ENCODE measurements around the gene TRAPPC3.

TRAPPC3 gene

DNA sequence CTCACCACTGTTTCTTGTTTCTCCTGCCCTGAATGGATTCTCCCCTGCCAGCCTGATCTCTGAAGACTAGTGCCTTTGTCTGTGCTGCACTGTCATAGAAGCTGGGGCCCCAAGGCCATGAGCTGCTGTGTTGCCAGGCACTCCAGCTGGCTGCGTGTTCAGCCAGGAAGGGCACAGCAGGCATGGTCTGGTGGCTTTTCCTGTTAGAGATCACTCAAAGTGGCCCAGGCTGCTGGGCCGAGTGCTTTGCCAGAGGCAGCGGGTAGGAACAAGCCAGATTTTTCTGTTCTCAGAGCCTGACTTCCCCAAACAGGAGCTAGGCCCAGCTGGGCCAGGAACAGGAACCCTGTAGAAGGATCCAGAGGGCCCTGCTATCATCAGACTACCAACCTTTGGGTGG is 55.4 kb downstream of the TRAPPC3 start:
- no peak for DNase-seq (ENCODE audit: extremely low spot score)
- CTCF ChIA-PET: no interaction called here
- POLR2A ChIA-PET: no interaction called here
- TF ChIP-seq ZNF384 (IDR thresholded peaks at IDR 0.05) (no peak), SUZ12 (IDR thresholded peaks at IDR 0.05) (no peak), ELF4 (IDR thresholded peaks at IDR 0.05) (no peak), FOXA1 (IDR thresholded peaks at IDR 0.05) (no peak), ARNT (IDR thresholded peaks at IDR 0.05) (no peak), HDGF (IDR thresholded peaks at IDR 0.05; ENCODE audit: borderline replicate concordance) (no peak), L3MBTL2 (conservative IDR thresholded peaks at IDR 0.05) (no peak), TARDBP (IDR thresholded peaks at IDR 0.05) (no peak)
- TF ChIP-seq, protein P1, sequence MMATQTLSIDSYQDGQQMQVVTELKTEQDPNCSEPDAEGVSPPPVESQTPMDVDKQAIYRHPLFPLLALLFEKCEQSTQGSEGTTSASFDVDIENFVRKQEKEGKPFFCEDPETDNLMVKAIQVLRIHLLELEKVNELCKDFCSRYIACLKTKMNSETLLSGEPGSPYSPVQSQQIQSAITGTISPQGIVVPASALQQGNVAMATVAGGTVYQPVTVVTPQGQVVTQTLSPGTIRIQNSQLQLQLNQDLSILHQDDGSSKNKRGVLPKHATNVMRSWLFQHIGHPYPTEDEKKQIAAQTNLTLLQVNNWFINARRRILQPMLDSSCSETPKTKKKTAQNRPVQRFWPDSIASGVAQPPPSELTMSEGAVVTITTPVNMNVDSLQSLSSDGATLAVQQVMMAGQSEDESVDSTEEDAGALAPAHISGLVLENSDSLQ (IDR thresholded peaks at IDR 0.05): no peak

DNA sequence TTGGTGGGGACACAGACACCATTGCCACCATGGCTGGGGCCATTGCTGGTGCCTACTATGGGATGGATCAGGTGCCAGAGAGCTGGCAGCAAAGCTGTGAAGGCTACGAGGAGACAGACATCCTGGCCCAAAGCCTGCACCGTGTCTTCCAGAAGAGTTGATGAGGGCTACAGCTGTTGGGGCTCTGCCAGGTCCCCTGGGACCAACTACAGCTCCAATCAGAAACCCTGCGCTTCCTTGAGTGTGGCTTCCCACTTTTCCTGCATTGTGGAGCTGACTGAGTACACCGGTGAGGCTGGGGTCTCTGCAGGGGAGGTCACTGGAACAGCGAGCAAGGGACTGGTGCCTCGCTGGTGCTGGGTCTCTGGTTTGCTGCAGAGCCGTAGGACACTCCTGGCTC is 56.1 kb downstream of the TRAPPC3 start:
- no peak for TF ChIP-seq SUZ12 (IDR thresholded peaks at IDR 0.05)
- TF ChIP-seq, protein P1 (IDR thresholded peaks at IDR 0.05): no peak
- TF ChIP-seq ELF4 (IDR thresholded peaks at IDR 0.05): no peak
- no peak for TF ChIP-seq NFRKB (IDR thresholded peaks at IDR 0.05)
- no peak for TF ChIP-seq HDGF (IDR thresholded peaks at IDR 0.05; ENCODE audit: borderline replicate concordance)
- TF ChIP-seq ZNF384 (IDR thresholded peaks at IDR 0.05): no peak
- no peak for TF ChIP-seq LEF1 (IDR thresholded peaks at IDR 0.05; ENCODE audit: borderline replicate concordance)
- no peak for TF ChIP-seq FOXM1 (IDR thresholded peaks at IDR 0.05; ENCODE audit: borderline replicate concordance)
- TF ChIP-seq CTBP1 (IDR thresholded peaks at IDR 0.05; ENCODE audit: borderline replicate concordance): no peak
- ChIA-PET CTCF (no interaction called here), POLR2A (no interaction called here)
- DNase-seq (ENCODE audit: extremely low spot score): no peak

DNA sequence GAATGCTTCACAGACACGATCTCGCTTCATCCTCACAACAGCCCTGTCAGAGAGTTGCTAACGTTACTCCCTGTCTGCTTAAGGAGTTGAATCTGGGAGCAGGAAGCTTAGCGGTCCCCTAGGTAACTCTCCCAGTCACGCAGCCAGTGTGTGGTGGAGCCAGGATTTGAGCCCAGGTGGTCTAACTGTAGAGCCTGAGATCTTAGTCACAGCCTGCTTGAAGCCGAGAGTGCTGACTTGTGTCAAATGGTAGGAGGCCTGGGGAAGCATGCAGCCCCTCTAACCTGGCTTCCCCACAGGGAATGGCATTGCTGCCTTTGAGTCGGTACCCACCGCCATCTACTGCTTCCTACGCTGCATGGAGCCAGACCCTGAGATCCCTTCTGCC is 56.5 kb downstream of the TRAPPC3 start:
- ChIA-PET CTCF (no interaction called here), POLR2A (no interaction called here)
- no peak for TF ChIP-seq TARDBP (IDR thresholded peaks at IDR 0.05)
- no peak for TF ChIP-seq HDGF (IDR thresholded peaks at IDR 0.05; ENCODE audit: borderline replicate concordance)
- no peak for TF ChIP-seq NFRKB (IDR thresholded peaks at IDR 0.05)
- no peak for TF ChIP-seq FOXA1 (IDR thresholded peaks at IDR 0.05)
- TF ChIP-seq BHLHE40 (IDR thresholded peaks at IDR 0.05; ENCODE audit: borderline replicate concordance): no peak

DNA sequence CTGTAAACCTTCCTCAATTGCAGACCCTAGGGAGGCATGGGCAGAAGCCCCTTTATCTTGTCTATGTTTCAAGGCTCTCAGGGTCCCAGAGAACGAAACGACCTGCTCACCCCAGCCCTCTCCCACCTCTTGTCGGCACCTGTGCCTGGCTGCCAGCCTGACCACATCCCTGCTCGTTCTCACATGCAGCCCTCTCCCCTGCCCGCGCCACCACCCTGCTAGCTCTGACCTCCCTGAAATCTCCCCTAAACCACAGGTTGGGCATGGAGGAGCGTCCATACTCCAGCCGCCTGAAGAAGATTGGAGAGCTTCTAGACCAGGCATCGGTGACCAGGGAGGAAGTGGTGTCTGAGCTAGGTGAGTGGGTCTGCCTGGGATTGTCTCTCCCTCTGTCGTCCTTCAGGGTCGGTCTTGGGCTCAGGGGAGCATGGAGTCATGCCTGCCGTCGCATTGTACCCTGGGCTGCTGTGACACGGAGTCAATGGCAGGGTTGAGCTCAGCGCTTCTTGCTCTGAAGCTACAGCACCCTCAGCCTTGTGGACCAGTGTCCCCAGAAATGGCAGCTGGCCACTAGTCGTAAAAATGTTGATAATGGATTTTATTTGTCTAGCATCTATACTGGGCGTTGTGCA is 57.0 kb downstream of the TRAPPC3 start:
- CTCF ChIA-PET: no interaction called here
- DNase-seq (ENCODE audit: extremely low spot score): no peak
- TF ChIP-seq LEF1 (IDR thresholded peaks at IDR 0.05; ENCODE audit: borderline replicate concordance) (no peak), CTBP1 (IDR thresholded peaks at IDR 0.05; ENCODE audit: borderline replicate concordance) (no peak), TARDBP (IDR thresholded peaks at IDR 0.05) (no peak), SUZ12 (IDR thresholded peaks at IDR 0.05) (no peak), L3MBTL2 (conservative IDR thresholded peaks at IDR 0.05) (no peak), SP1 (IDR thresholded peaks at IDR 0.05) (no peak), BHLHE40 (IDR thresholded peaks at IDR 0.05; ENCODE audit: borderline replicate concordance) (no peak), ELF4 (IDR thresholded peaks at IDR 0.05) (no peak), ZNF384 (IDR thresholded peaks at IDR 0.05) (no peak), FOXK2 (IDR thresholded peaks at IDR 0.05) (no peak), ARNT (IDR thresholded peaks at IDR 0.05) (no peak), FOXM1 (IDR thresholded peaks at IDR 0.05; ENCODE audit: borderline replicate concordance) (no peak), NFRKB (IDR thresholded peaks at IDR 0.05) (no peak), HDGF (IDR thresholded peaks at IDR 0.05; ENCODE audit: borderline replicate concordance) (no peak)
- TF ChIP-seq, protein P1 (IDR thresholded peaks at IDR 0.05): no peak
- POLR2A ChIA-PET: interaction anchor here (0.5 kb wide), 1 partner anchor 225 kb away, joined by 3 read pairs; no protein-coding TSS in a partner anchor

More for the DNA sequence above, 56.5 kb downstream of the TRAPPC3 start:
- no peak for DNase-seq (ENCODE audit: extremely low spot score)

DNA sequence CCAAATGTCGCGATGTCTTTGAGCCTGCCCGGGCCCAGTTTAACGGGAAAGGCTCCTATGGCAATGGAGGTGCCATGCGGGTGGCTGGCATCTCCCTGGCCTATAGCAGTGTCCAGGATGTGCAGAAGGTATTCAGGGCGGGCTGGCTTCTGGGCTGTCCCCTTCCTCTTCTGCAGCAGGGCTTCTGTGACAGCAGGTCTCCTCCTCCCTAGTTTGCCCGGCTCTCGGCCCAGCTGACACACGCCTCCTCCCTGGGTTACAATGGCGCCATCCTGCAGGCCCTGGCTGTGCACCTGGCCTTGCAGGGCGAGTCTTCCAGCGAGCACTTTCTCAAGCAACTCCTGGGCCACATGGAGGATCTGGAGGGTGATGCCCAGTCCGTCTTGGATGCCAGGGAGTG is 57.6 kb downstream of the TRAPPC3 start:
- ChIA-PET CTCF (no interaction called here), POLR2A (interaction anchor here (0.5 kb wide), 1 partner anchor 224 kb away, joined by 3 read pairs; no protein-coding TSS in a partner anchor)
- no peak for TF ChIP-seq CTBP1 (IDR thresholded peaks at IDR 0.05; ENCODE audit: borderline replicate concordance)
- DNase-seq (ENCODE audit: extremely low spot score): no peak

DNA sequence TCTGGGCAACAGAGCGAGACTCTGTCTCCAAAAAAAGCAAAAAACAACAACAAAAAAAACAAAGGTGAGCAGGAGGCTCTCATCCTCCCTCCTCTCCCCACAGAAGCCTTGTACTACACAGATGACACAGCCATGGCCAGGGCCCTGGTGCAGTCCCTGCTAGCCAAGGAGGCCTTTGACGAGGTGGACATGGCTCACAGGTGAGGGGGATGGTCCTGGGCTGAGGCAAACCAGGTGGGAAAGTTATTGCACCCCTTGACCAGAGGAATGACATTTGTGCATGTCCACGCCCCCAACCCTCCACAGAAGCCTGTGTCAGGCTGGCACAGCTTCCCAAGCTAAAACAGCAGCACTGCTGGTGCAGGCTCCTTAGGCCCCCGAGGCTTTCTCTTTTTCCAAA is 58.1 kb downstream of the TRAPPC3 start:
- TF ChIP-seq ELF4 (IDR thresholded peaks at IDR 0.05) (no peak), ARNT (IDR thresholded peaks at IDR 0.05) (no peak), FOXK2 (IDR thresholded peaks at IDR 0.05) (no peak), BHLHE40 (IDR thresholded peaks at IDR 0.05; ENCODE audit: borderline replicate concordance) (no peak), ZNF384 (IDR thresholded peaks at IDR 0.05) (no peak)
- CTCF ChIA-PET: no interaction called here
- POLR2A ChIA-PET: no interaction called here
- DNase-seq (ENCODE audit: extremely low spot score): no peak

DNA sequence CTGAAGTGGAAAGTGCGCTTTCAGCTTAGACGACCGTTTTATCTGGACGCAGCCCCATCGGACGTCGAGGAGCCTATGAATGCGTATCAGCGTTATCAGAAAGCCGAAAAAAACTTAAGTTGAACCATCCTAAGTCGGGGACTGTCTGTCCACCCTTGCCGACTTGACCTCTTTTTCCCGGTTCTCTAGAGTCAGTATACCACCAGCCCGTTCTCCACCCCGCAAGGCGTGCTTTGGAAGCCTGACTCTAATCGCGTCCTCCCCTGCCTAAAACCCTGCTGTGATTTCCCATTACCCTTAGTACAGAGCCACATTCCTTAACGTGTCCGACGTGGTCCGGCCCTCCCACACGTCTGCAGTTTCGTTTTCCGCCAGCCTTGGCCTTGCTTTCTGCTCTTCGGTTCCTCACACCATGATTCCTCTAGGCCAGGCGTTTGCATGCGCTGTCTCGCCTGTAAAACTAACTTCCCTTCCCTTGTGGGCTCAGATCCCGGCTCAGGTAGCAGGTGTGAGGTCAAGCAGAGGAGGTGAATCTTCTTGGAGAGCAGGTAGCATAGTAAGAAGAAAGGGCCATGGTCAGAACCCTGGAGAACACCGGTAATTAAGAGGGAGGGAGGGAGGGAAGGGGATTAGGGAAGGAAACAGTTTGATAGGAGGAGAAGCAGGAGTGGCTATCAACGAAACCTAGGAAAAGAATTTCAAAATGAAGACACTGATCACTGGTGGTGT is 59.7 kb downstream of the TRAPPC3 start:
- TF ChIP-seq SUZ12 (IDR thresholded peaks at IDR 0.05) (no peak), LEF1 (IDR thresholded peaks at IDR 0.05; ENCODE audit: borderline replicate concordance) (no peak), NFRKB (IDR thresholded peaks at IDR 0.05) (no peak), TARDBP (IDR thresholded peaks at IDR 0.05) (no peak), FOXM1 (IDR thresholded peaks at IDR 0.05; ENCODE audit: borderline replicate concordance) (no peak), FOXA1 (IDR thresholded peaks at IDR 0.05) (no peak), L3MBTL2 (conservative IDR thresholded peaks at IDR 0.05) (no peak), ELF4 (IDR thresholded peaks at IDR 0.05) (no peak), FOXK2 (IDR thresholded peaks at IDR 0.05) (no peak), SP1 (IDR thresholded peaks at IDR 0.05) (no peak), CTBP1 (IDR thresholded peaks at IDR 0.05; ENCODE audit: borderline replicate concordance) (no peak), ZNF384 (IDR thresholded peaks at IDR 0.05) (no peak), ARNT (IDR thresholded peaks at IDR 0.05) (no peak), HDGF (IDR thresholded peaks at IDR 0.05; ENCODE audit: borderline replicate concordance) (no peak), BHLHE40 (IDR thresholded peaks at IDR 0.05; ENCODE audit: borderline replicate concordance) (no peak)
- TF ChIP-seq, protein P1 (IDR thresholded peaks at IDR 0.05): no peak
- POLR2A ChIA-PET: interaction anchor here (0.9 kb wide), 1 partner anchor 30 kb away, joined by 3 read pairs; no protein-coding TSS in a partner anchor
- DNase-seq (ENCODE audit: extremely low spot score): peak; percentile 45
- CTCF ChIA-PET: no interaction called here
